ENCODE measurements around the gene ANKRD16.
"Not testable (repeated sequence)": the region's sequence is repeated elsewhere in the genome, so short reads cannot be mapped to it uniquely, and the experiment has no call there.

The ANKRD16 gene

DNA sequence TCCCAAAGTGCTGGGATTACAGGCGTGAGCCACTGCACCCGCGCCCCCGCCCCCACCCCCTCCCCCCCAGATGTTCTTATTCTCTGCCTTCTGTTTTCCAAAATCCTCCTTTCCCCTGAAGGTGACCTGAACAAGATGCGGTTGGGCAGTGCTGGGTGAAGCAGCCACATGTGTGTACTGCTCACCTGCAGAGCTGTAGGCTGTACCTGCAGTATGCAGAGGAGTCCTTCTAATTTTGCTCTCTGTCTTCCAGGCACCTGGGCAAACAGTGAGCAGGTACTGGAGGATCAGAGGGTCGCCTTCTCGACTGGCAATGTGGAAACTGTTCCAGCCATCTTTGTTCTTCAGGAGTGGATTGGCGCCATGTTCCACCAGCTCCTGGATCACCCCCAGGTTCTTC lies 2.1 kb downstream of the ANKRD16 start:
- peak overlapping the region; percentile 93; the same call in 1 of the 2 replicates for H3K27ac ChIP-seq
- peak overlapping the region; percentile 97 for H3K4me3 ChIP-seq
- peak overlapping the region; percentile 93 for H3K9ac ChIP-seq
- H3K27me3 ChIP-seq, result no peaks in the 10 kb centered on the region
- no peaks in the 10 kb centered on the region for H3K9me3 ChIP-seq
- H4K20me1 ChIP-seq, result peaks cover 37% of the 10 kb centered on the region
- peaks cover 37% of the 10 kb centered on the region for H3K4me1 ChIP-seq
- H3K36me3 ChIP-seq, result peaks cover 44% of the 10 kb centered on the region
- TF ChIP-seq Cebpa-rat (IDR thresholded peaks at IDR 0.05), result no peak
- H3K4me2 ChIP-seq, result peak overlapping the region; percentile 93

DNA sequence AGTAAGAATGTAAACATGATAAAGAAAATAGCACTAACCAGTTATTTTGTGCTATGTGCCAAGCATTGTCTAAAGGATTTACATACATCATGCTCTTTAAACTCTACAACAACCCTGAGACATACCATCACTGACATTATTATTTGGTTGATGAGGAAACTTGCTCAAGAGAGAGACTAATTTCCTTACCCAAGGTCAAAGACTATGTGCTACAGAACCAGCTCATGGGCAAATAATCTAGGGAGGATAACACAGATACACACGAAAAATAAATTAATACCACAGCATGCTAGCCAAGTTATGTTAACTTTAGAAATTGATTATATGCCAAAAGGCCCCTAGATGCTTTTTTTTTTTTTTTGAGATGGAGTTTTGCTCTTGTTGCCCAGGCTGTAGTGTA lies 2.7 kb downstream of the ANKRD16 start:
- H4K20me1 ChIP-seq, result peaks cover 30% of the 10 kb centered on the region
- no peak overlapping the region for H3K9ac ChIP-seq
- no peak overlapping the region for H3K27ac ChIP-seq
- peaks cover 35% of the 10 kb centered on the region for H3K4me1 ChIP-seq
- H3K4me2 ChIP-seq, result peak overlapping the region; percentile 93
- no peak overlapping the region for H3K4me3 ChIP-seq
- H3K9me3 ChIP-seq, result no peaks in the 10 kb centered on the region
- no peaks in the 10 kb centered on the region for H3K27me3 ChIP-seq
- H3K36me3 ChIP-seq, result peaks cover 50% of the 10 kb centered on the region
- no peak for TF ChIP-seq Cebpa-rat (IDR thresholded peaks at IDR 0.05)

DNA sequence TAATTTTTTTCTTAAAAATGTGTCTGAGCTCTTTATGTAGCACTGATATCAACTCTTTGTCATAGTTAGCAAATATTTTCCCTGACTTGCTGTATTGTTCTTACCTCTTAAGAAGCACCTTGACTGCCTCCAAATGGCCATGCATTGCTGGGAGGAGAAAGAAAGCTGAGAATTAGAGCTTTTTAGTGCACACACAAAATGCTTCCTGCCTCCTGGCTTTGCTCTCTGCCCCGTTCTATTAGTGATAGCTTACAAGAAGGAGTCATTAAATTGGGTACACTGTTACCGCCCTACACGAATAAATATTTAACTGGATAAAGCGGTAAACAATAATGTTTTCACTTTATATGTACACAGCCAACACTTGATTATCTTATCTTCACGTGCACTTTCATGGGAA lies 4.1 kb downstream of the ANKRD16 start:
- Histone ChIP-seq H3K4me1 (peaks cover 20% of the 10 kb centered on the region), H3K4me3 (no peak overlapping the region), H3K4me2 (no peak overlapping the region), H3K36me3 (peaks cover 61% of the 10 kb centered on the region), H3K27ac (no peak overlapping the region), H4K20me1 (peaks cover 16% of the 10 kb centered on the region), H3K9ac (no peak overlapping the region), H3K27me3 (no peaks in the 10 kb centered on the region), H3K9me3 (no peaks in the 10 kb centered on the region)
- no peak for TF ChIP-seq Cebpa-rat (IDR thresholded peaks at IDR 0.05)

DNA sequence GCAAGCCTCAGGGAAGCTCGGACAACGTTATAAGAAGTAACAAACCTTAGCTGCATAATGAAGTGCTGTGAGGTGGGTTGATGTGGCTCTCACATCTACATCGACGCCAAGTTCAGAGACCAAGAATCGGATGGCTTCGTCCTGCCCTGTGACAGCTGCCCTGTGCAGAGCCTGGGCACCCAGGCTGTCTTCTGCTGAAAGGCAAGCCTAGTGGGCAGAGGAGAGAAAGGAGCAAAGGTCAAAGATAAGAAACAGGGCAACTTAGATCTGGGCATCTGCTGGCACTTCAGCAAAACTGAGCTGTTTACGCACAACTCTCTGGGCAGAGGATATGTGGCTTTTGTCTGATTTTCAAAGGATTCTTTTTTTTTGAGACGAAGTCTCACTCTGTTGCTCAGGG lies 6.7 kb downstream of the ANKRD16 start:
- H3K4me1 ChIP-seq, result peaks cover 11% of the 10 kb centered on the region
- H4K20me1 ChIP-seq, result peaks cover 6% of the 10 kb centered on the region; the same call in 1 of the 2 replicates
- no peak for TF ChIP-seq Cebpa-rat (IDR thresholded peaks at IDR 0.05)
- no peaks in the 10 kb centered on the region for H3K9me3 ChIP-seq
- H3K36me3 ChIP-seq, result peaks cover 88% of the 10 kb centered on the region
- H3K4me3 ChIP-seq, result no peak overlapping the region
- no peak overlapping the region for H3K9ac ChIP-seq
- H3K27me3 ChIP-seq, result no peaks in the 10 kb centered on the region
- H3K27ac ChIP-seq, result no peak overlapping the region
- no peak overlapping the region for H3K4me2 ChIP-seq

- not testable (repeated sequence) for H3K27me3 ChIP-seq, H3K9me3 ChIP-seq, H3K4me3 ChIP-seq, H3K27ac ChIP-seq, H3K4me2 ChIP-seq, H3K9ac ChIP-seq, H4K20me1 ChIP-seq
- peaks cover 20% of the 10 kb centered on the region for H3K4me1 ChIP-seq
- H3K36me3 ChIP-seq, result peaks cover 70% of the 10 kb centered on the region
These were observed 12.7 kb downstream of the ANKRD16 start for GRCh38 chr10:5877041-5877440.

DNA sequence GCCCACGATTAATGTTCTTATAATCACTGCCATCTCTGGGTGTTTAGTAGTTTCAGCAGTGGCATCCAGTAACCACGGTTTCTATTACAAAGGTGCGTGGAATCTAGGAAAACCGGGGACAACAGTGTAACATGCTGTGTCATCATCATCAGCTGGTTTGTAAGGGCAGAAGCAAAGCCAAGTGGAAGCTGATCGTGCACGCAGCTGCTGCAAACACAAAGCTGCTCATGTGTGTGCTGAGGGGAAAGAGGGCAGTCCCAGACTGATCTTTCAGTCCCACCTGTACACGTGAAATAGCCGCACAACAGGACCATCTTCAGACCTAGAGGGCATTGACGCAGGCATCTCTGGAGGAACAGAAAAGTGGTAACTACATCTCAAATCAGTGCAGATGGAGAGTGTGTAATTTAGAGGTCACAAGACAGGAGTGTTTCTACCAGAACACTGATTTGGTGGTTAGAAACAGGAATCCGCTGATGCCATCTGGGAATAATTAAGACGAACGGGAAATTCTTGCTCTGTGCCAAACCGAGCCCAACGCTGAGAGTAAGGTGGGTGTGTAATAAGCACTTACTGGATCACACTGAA lies 13.4 kb downstream of the ANKRD16 start:
- no peak overlapping the region for H3K4me3 ChIP-seq
- H3K36me3 ChIP-seq, result peaks cover 64% of the 10 kb centered on the region
- no peak overlapping the region for H3K4me2 ChIP-seq
- 0 out of 2 replicates have a peak, but pooled peaks cover 6% of the 10 kb centered on the region for H4K20me1 ChIP-seq
- H3K4me1 ChIP-seq, result peaks cover 28% of the 10 kb centered on the region
- TF ChIP-seq Cebpa-rat (IDR thresholded peaks at IDR 0.05), result no peak
- H3K9me3 ChIP-seq, result no peaks in the 10 kb centered on the region
- H3K27ac ChIP-seq, result no peak overlapping the region
- no peaks in the 10 kb centered on the region for H3K27me3 ChIP-seq
- H3K9ac ChIP-seq, result no peak overlapping the region

DNA sequence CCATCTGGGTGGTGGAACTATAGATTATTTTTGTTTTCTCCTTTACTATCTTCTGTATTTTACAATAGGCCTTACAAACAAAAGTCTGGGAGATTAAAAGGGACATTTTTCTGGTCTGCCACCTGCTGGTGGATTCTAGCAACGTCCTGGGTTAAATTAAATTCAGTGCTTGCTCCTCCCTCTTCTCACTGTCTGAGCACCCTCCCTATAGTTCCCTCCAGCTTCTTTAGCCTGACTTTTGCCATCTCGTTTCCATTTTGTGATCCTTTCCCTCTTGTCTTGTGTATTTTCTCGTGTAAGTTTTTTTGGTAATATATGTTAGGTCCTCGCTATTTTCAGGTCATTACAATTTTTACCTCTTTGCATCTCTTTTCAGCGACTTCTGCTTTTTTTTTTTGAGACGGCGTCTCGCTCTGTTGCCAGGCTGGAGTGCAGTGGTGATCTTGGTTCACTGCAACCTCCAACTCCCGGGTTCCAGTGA lies 16.1 kb downstream of the ANKRD16 start:
- Histone ChIP-seq H3K9ac (no peak overlapping the region), H3K27me3 (no peaks in the 10 kb centered on the region), H3K36me3 (peaks cover 47% of the 10 kb centered on the region), H3K4me3 (no peak overlapping the region), H4K20me1 (0 out of 2 replicates have a peak, but pooled peaks cover 6% of the 10 kb centered on the region), H3K9me3 (peaks cover 9% of the 10 kb centered on the region), H3K4me1 (peaks cover 31% of the 10 kb centered on the region), H3K4me2 (peak overlapping the region; percentile 32; the same call in 1 of the 2 replicates), H3K27ac (no peak overlapping the region)
- TF ChIP-seq Cebpa-rat (IDR thresholded peaks at IDR 0.05), result no peak

- Histone ChIP-seq H4K20me1 (no peaks in the 10 kb centered on the region), H3K4me2 (peak overlapping the region; percentile 56), H3K9ac (0 out of 2 replicates have a peak overlapping the region, but pooled peaks have one; percentile 18), H3K4me3 (no peak overlapping the region), H3K9me3 (peaks cover 19% of the 10 kb centered on the region), H3K27ac (peak overlapping the region; percentile 28; the same call in 1 of the 2 replicates), H3K4me1 (peaks cover 31% of the 10 kb centered on the region), H3K27me3 (no peaks in the 10 kb centered on the region), H3K36me3 (peaks cover 33% of the 10 kb centered on the region)
- no peak for TF ChIP-seq Cebpa-rat (IDR thresholded peaks at IDR 0.05)
These were observed 18.1 kb downstream of the ANKRD16 start for GRCh38 chr10:5871596-5871995.

DNA sequence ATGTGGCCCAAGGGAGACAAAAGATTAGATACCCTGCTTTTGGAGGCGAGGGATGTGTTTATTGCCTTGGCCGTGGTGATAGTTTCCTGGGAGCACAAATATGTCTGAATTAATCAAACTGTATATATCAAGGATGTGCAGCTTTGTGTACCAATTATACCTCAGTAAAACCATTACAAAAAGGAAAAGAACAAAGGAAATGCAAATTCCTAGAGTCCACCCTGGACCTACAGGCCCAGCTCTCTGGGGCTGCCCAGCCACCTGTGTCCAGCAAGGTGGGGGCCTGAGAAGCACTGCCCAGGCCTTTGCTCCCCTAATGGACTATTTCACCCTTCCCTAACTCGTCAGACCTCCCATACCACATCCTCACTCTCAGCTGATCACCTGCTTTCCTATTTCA lies 20.5 kb downstream of the ANKRD16 start:
- Histone ChIP-seq H3K4me2 (no peak overlapping the region), H4K20me1 (no peaks in the 10 kb centered on the region), H3K27me3 (no peaks in the 10 kb centered on the region), H3K27ac (no peak overlapping the region), H3K9me3 (peaks cover 23% of the 10 kb centered on the region), H3K4me1 (peaks cover 41% of the 10 kb centered on the region), H3K36me3 (peaks cover 14% of the 10 kb centered on the region; the same call in 1 of the 2 replicates), H3K4me3 (no peak overlapping the region), H3K9ac (no peak overlapping the region)
- no peak for TF ChIP-seq Cebpa-rat (IDR thresholded peaks at IDR 0.05)

DNA sequence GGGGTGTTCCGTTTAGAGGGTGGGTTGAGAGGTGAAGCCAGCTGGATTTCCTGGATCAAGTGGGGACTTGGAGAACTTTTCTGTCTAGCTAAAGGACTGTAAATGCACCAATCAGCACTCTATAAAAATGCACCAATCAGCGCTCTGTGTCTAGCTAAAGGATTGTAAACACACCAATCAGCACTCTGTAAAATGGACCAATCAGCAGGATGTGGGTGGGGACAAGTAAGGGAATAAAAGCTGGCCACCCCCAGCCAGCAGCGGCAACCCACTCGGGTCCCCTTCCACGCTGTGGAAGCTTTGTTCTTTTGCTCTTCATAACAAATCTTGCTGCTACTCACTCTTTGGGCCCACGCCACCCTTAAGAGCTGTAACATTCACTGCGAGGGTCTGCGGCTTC lies 21.3 kb downstream of the ANKRD16 start:
- not testable (repeated sequence) for H3K27me3 ChIP-seq, H3K4me2 ChIP-seq, H3K9ac ChIP-seq, H3K4me3 ChIP-seq, H4K20me1 ChIP-seq, H3K27ac ChIP-seq
- Histone ChIP-seq H3K4me1 (peaks cover 34% of the 10 kb centered on the region), H3K36me3 (peaks cover 20% of the 10 kb centered on the region), H3K9me3 (peaks cover 31% of the 10 kb centered on the region)

DNA sequence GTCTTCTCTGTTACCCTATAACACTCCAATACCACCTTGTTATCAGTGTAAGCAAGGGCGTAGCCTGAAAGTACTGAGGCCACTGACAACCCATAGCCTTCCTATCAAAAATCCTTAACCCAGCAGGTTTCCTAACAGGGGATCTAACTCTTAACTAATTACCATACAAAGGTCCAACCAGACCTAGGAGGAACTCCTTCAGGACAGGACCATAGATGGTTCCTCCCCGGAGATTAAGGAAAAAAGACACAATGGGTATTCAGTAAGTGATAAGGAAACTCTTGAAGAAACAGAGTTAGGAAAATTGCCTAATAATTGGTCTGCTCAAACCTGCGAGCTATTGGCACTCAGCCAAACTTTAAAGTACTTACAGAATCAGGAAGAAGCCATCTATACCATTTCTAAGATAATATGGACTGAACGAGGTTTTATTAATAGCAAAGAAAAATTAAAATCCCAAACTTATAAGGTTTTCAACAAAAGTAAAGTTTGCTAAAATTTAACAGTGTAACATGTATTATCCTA lies 22.5 kb downstream of the ANKRD16 start:
- not testable (repeated sequence) for H3K27me3 ChIP-seq, H4K20me1 ChIP-seq, H3K27ac ChIP-seq, H3K9ac ChIP-seq, H3K4me3 ChIP-seq
- H3K9me3 ChIP-seq, result peaks cover 34% of the 10 kb centered on the region
- H3K4me2 ChIP-seq, result peak overlapping the region; percentile 47; the same call in 1 of the 2 replicates
- H3K36me3 ChIP-seq, result peaks cover 33% of the 10 kb centered on the region
- peaks cover 26% of the 10 kb centered on the region for H3K4me1 ChIP-seq

DNA sequence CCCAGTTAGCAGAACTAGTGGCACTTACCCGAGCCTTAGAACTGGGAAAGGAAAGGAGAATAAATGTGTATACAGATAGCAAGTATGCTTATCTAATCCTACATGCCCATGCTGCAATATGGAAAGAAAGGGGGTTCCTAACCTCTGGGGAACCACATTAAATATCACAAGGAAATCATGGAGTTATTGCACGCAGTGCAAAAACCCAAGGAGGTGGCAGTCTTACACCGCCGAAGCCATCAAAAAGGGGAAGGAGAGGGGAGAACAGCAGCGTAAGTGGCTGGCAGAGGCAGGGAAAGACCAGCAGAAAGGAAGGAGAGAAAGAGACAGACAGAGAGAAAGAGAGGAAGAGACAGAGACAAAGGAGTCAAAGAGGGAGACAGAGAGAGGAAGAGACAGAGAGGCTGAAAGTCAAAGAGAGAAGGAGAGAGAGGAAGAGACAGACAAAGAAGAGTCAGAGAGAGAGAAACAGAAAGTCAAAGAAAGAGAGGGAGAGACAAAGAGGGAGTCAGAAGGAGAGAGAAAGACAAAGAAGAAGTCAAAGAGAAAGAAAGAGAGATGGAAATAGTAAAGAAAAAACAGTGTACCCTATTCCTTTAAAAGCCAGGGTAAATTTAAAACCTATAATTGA lies 23.1 kb downstream of the ANKRD16 start:
- H4K20me1 ChIP-seq, H3K27ac ChIP-seq, H3K4me3 ChIP-seq, H3K27me3 ChIP-seq, H3K9ac ChIP-seq: not testable (repeated sequence)
- H3K4me2 ChIP-seq, result peak overlapping the region; percentile 47
- H3K36me3 ChIP-seq, result peaks cover 34% of the 10 kb centered on the region
- H3K9me3 ChIP-seq, result peaks cover 34% of the 10 kb centered on the region
- peaks cover 20% of the 10 kb centered on the region for H3K4me1 ChIP-seq

GRCh38 chr10:5862981-5863685 lies 26.6 kb downstream of the ANKRD16 start:
- not testable (repeated sequence) for H3K4me3 ChIP-seq, H3K27ac ChIP-seq, H3K4me2 ChIP-seq, H3K9ac ChIP-seq, H4K20me1 ChIP-seq, H3K27me3 ChIP-seq
- Histone ChIP-seq H3K36me3 (peaks cover 21% of the 10 kb centered on the region), H3K4me1 (peaks cover 15% of the 10 kb centered on the region), H3K9me3 (peaks cover 21% of the 10 kb centered on the region)
